Prostate gland (tissue), 2 donors: ENCODE data around the gene ATF1. TPM values are rescaled to one million over a fixed set of nuclear protein-coding genes. Genes with fewer than 3 reads are reported as not detected.

Experiments
- DNase-seq: peaks from one replicate; pipeline ENCODE4 v3.0.0-alpha.2; 2019; ENCODE audit warnings: low spot score
- H3K27ac ChIP-seq, 2 donors: fragments of 200-600 bp; sonication (generic); 2 replicates each; pipeline ENCODE4 v1.5.1; 2017 to 2019
- H3K27me3 ChIP-seq: fragments of 200-600 bp; sonication (generic); replicated peaks from 2 replicates; pipeline ENCODE4 v1.5.1; 2019; ENCODE audit not compliant: insufficient read depth
- H3K36me3 ChIP-seq, 2 donors: fragments of 200-600 bp; sonication (generic); 1 replicate in 1 of 2; 2 replicates in 1 of 2; pipeline versions ENCODE4 v1.5.1 to v1.8.1; 2017 to 2019
- H3K4me1 ChIP-seq: fragments of 200-600 bp; sonication (generic); replicated peaks from 2 replicates; pipeline ENCODE4 v1.5.1; 2019
- H3K4me3 ChIP-seq, 2 donors: fragments of 200-600 bp; sonication (generic); 2 replicates each; pipeline ENCODE4 v1.5.1; 2017 to 2019
- H3K9me3 ChIP-seq: fragments of 200-600 bp; sonication (generic); 2 replicates; pipeline ENCODE4 v1.5.1; 2017
- CTCF ChIP-seq, 4 experiments: fragments of 200-600 bp in 2 of 4; fragments of 450-650 bp in 2 of 4; sonication (generic) in 2 of 4; IDR thresholded peaks; 1 replicate in 3 of 4; 2 replicates in 1 of 4; pipeline ENCODE4 v1.5.1; 2016 to 2019; ENCODE audit warnings: antibody characterized with exemption in 4 of 4, mild to moderate bottlenecking in 2 of 4, moderate library complexity in 2 of 4
- POLR2A ChIP-seq: fragments of 450-650 bp; IDR thresholded peaks from one replicate; pipeline ENCODE4 v1.6.1; 2016; ENCODE audit warnings: antibody characterized with exemption, mild to moderate bottlenecking
- POLR2AphosphoS5 ChIP-seq: sonication (generic); formaldehyde crosslinking; IDR thresholded peaks from one replicate; pipeline ENCODE4 v1.6.1; 2017; ENCODE audit warnings: antibody characterized with exemption
- WGBS: methylation state at CpG from one replicate; pipeline ENCODE4 v1.1.5; 2018; 5-methylcytosine and 5-hydroxymethylcytosine counted together
- intact Hi-C: fragments of 100-400 bp; cut with DNase I; formaldehyde crosslinking; loops from one replicate; pipeline ENCODE4 v1.14.2; 2022
- total RNA-seq, 2 donors: library from RNA; depleted of rRNA; stranded (reverse); fragments of >200 nt; gene quantifications; one replicate each; pipeline ENCODE4 v1.1.0, GENCODE V29; 2016

The ATF1 gene
- total RNA-seq, result 10 to 100 TPM; 20.2 to 27.4 TPM

- Histone ChIP-seq H3K36me3 (no peaks in the 10 kb centered on the region), H3K27ac (peak within 1 kb of the TSS; percentile 98 to 99), H3K4me1 (no peaks in the 10 kb centered on the region), H3K9me3 (no peaks in the 10 kb centered on the region), H3K4me3 (peak within 1 kb of the TSS; percentile 93 to 99), H3K27me3 (no peaks in the 10 kb centered on the region)
- 0% methylated on average over 22 of the region's 51 CpGs for WGBS
- DNase-seq, result peak; percentile 87
- intact Hi-C loops, result no loop called here
- TF ChIP-seq POLR2AphosphoS5 (peak; percentile 87), CTCF (IDR thresholded peaks at IDR 0.05) (peak in 1 of 4 experiments; percentile 2), POLR2A (peak; percentile 42)
Observed at GRCh38 chr12:50763639-50764285, at the start of gene ATF1. TSS of gene ATF1 (plus strand) at chr12:50764101. CDS start at chr12:50780146, 16,045 bp downstream.

GRCh38 chr12:50715174-50715573 lies 48.7 kb upstream of the ATF1 start:
- Histone ChIP-seq H3K9me3 (no peaks in the 10 kb centered on the region), H3K4me1 (no peaks in the 10 kb centered on the region), H3K27me3 (no peaks in the 10 kb centered on the region), H3K27ac (peak overlapping the region in 1 of 2 donors; percentile 22), H3K36me3 (no peaks in the 10 kb centered on the region), H3K4me3 (no peak overlapping the region)
- WGBS, result 31% methylated on average over 2 of the region's 2 CpGs
- intact Hi-C loops, result no loop called here
- TF ChIP-seq POLR2AphosphoS5, result peak; percentile 48
- TF ChIP-seq POLR2A, result no peak
- TF ChIP-seq CTCF (IDR thresholded peaks at IDR 0.05), result no peak
- peak; percentile 77 for DNase-seq

- Histone ChIP-seq H3K4me3 (no peak overlapping the region), H3K36me3 (no peaks in the 10 kb centered on the region), H3K27ac (no peak overlapping the region), H3K4me1 (no peaks in the 10 kb centered on the region), H3K27me3 (no peaks in the 10 kb centered on the region), H3K9me3 (no peaks in the 10 kb centered on the region)
- TF ChIP-seq POLR2A (no peak), CTCF (IDR thresholded peaks at IDR 0.05) (no peak), POLR2AphosphoS5 (no peak)
- 74% methylated on average over 2 of the region's 2 CpGs for WGBS
- intact Hi-C loops, result no loop called here
- no peak for DNase-seq
Observed at GRCh38 chr12:50718760-50719159, 45.1 kb upstream of the ATF1 start.

GRCh38 chr12:50720085-50720484 lies 43.8 kb upstream of the ATF1 start:
- no peak overlapping the region for H3K4me3 ChIP-seq
- H3K36me3 ChIP-seq, result no peaks in the 10 kb centered on the region
- no peak for TF ChIP-seq POLR2AphosphoS5
- no peak for TF ChIP-seq CTCF (IDR thresholded peaks at IDR 0.05)
- TF ChIP-seq POLR2A, result no peak
- DNase-seq, result no peak
- peaks cover 5% of the 10 kb centered on the region for H3K4me1 ChIP-seq
- intact Hi-C loops, result no loop called here
- no peaks in the 10 kb centered on the region for H3K27me3 ChIP-seq
- H3K9me3 ChIP-seq, result no peaks in the 10 kb centered on the region
- no peak overlapping the region for H3K27ac ChIP-seq
- 94% methylated on average over 3 of the region's 3 CpGs for WGBS

- peaks cover 5% of the 10 kb centered on the region for H3K4me1 ChIP-seq
- no peaks in the 10 kb centered on the region for H3K27me3 ChIP-seq
- no peak overlapping the region for H3K27ac ChIP-seq
- H3K4me3 ChIP-seq, result no peak overlapping the region
- no peak for TF ChIP-seq POLR2AphosphoS5
- no peak for TF ChIP-seq POLR2A
- TF ChIP-seq CTCF (IDR thresholded peaks at IDR 0.05), result no peak
- no peaks in the 10 kb centered on the region for H3K9me3 ChIP-seq
- no peaks in the 10 kb centered on the region for H3K36me3 ChIP-seq
- intact Hi-C loops, result no loop called here
- no peak for DNase-seq
- 71% methylated on average over 5 of the region's 5 CpGs for WGBS
Observed at GRCh38 chr12:50720501-50720900, 43.4 kb upstream of the ATF1 start.
